CD14-positive monocyte (primary cell): ENCODE measurements around the gene CCDC85A. TPM values are rescaled to one million over a fixed set of nuclear protein-coding genes. Genes with fewer than 3 reads are reported as not detected.

ENCODE experiments used
- DNase-seq, 3 donors: peaks; one replicate each; pipeline ENCODE4 v3.0.0-alpha.2; 2011 to 2022
- H2AFZ ChIP-seq: 2 replicates; pipeline ENCODE4 v1.6.0; 2012; ENCODE audit warnings: mild to moderate bottlenecking, low read depth, low read length, inconsistent platforms; ENCODE audit not compliant: insufficient read depth, poor library complexity, severe bottlenecking
- H3K27ac ChIP-seq, 2 donors: 1 replicate in 1 of 2; 2 replicates in 1 of 2; pipeline ENCODE4 v1.5.1; 2012 to 2013; ENCODE audit warnings: low read length in 2 of 2, control low read depth in 1 of 2, inconsistent platforms in 1 of 2, low read depth in 1 of 2, mild to moderate bottlenecking in 1 of 2
- H3K27me3 ChIP-seq, 2 donors: one replicate each; pipeline versions ENCODE4 v1.6.0 to v1.6.1; 2011 to 2013; ENCODE audit warnings: low read length in 2 of 2; ENCODE audit not compliant: control insufficient read depth in 2 of 2, insufficient read depth in 2 of 2
- H3K36me3 ChIP-seq, 2 donors: replicated peaks in 1 of 2; 1 replicate in 1 of 2; 2 replicates in 1 of 2; pipeline versions ENCODE4 v1.5.1 to v1.6.1; 2012 to 2013; ENCODE audit warnings: low read length in 2 of 2, control low read depth in 1 of 2, inconsistent platforms in 1 of 2, mild to moderate bottlenecking in 1 of 2; ENCODE audit not compliant: insufficient read depth in 2 of 2, control insufficient read depth in 1 of 2
- H3K4me1 ChIP-seq, 2 donors: 1 replicate in 1 of 2; 2 replicates in 1 of 2; pipeline versions ENCODE4 v1.5.1 to v1.6.1; 2012 to 2013; ENCODE audit warnings: low read length in 2 of 2, control low read depth in 1 of 2, inconsistent platforms in 1 of 2, mild to moderate bottlenecking in 1 of 2, moderate library complexity in 1 of 2; ENCODE audit not compliant: insufficient read depth in 2 of 2, control insufficient read depth in 1 of 2
- H3K4me2 ChIP-seq: replicated peaks from 2 replicates; pipeline ENCODE3; 2012; ENCODE audit warnings: low read length, moderate library complexity, mild to moderate bottlenecking; ENCODE audit not compliant: poor library complexity, severe bottlenecking; ENCODE audit errors: extremely low read depth
- H3K4me3 ChIP-seq, 3 experiments: fragments of 200-600 bp in 1 of 3; sonication (generic) in 1 of 3; replicated peaks in 1 of 3; 1 replicate in 2 of 3; 2 replicates in 1 of 3; pipeline ENCODE4 v1.5.1; 2011 to 2013; ENCODE audit warnings: low read length in 3 of 3, mild to moderate bottlenecking in 3 of 3, control low read depth in 2 of 3, low read depth in 2 of 3, inconsistent platforms in 1 of 3, moderate library complexity in 1 of 3
- H3K79me2 ChIP-seq: 2 replicates; pipeline ENCODE4 v1.6.0; 2012; ENCODE audit warnings: mild to moderate bottlenecking, control low read depth, inconsistent platforms, low read length, moderate library complexity; ENCODE audit not compliant: insufficient read depth
- H3K9ac ChIP-seq: 2 replicates; pipeline ENCODE4 v1.6.0; 2017; ENCODE audit warnings: low read length, mild to moderate bottlenecking; ENCODE audit not compliant: insufficient read depth, poor library complexity, severe bottlenecking
- H3K9me3 ChIP-seq, 2 donors: replicated peaks in 1 of 2; 1 replicate in 1 of 2; 2 replicates in 1 of 2; pipeline versions ENCODE4 v1.5.1 to v1.6.1; 2012 to 2013; ENCODE audit warnings: low read length in 2 of 2, control low read depth in 1 of 2; ENCODE audit not compliant: control insufficient read depth in 1 of 2, insufficient read depth in 1 of 2
- H4K20me1 ChIP-seq: 2 replicates; pipeline ENCODE4 v1.6.0; 2012; ENCODE audit warnings: mild to moderate bottlenecking, low read length, control low read depth, moderate library complexity; ENCODE audit not compliant: insufficient read depth
- H3K27ac Mint-ChIP-seq, 7 donors: one replicate each; pipeline ENCODE4 v1.8.0; 2020; ENCODE audit warnings: mild to moderate bottlenecking in 7 of 7, mixed read lengths in 7 of 7, moderate library complexity in 6 of 7, inconsistent platforms in 2 of 7
- H3K27me3 Mint-ChIP-seq, 3 donors: one replicate each; pipeline ENCODE4 v1.8.0; 2021 to 2022; ENCODE audit warnings: low read depth in 3 of 3, mild to moderate bottlenecking in 3 of 3, mixed read lengths in 3 of 3, moderate library complexity in 3 of 3, inconsistent platforms in 1 of 3
- H3K36me3 Mint-ChIP-seq, 2 donors: one replicate each; pipeline ENCODE4 v1.8.0; 2020; ENCODE audit warnings: mixed read lengths in 2 of 2, inconsistent platforms in 1 of 2, mild to moderate bottlenecking in 1 of 2
- H3K4me1 Mint-ChIP-seq: one replicate; pipeline ENCODE4 v1.8.0; 2020; ENCODE audit warnings: mild to moderate bottlenecking, mixed read lengths
- H3K4me3 Mint-ChIP-seq, 2 donors: one replicate each; pipeline ENCODE4 v1.8.0; 2020; ENCODE audit warnings: mild to moderate bottlenecking in 2 of 2, mixed read lengths in 2 of 2, moderate library complexity in 1 of 2
- H3K9me3 Mint-ChIP-seq, 7 donors: one replicate each; pipeline ENCODE4 v1.8.0; 2020 to 2022; ENCODE audit warnings: mixed read lengths in 7 of 7, mild to moderate bottlenecking in 6 of 7, moderate library complexity in 6 of 7, inconsistent platforms in 2 of 7
- WGBS: methylation state at CpG from one replicate; pipeline ENCODE4 v1.1.5; 2013; ENCODE audit warnings: missing lambda C conversion rate; ENCODE audit not compliant: insufficient coverage; 5-methylcytosine and 5-hydroxymethylcytosine counted together
- intact Hi-C, 2 donors: fragments of 100-400 bp; cut with micrococcal nuclease; formaldehyde crosslinking; loops; one replicate each; pipeline versions ENCODE4 v1.15.0 to v1.15.1; 2023
- polyA plus RNA-seq, 3 donors: library from polyadenylated mRNA; depleted of rRNA in 1 of 3; unstranded in 2 of 3; stranded (reverse) in 1 of 3; fragments of 300-500 nt in 2 of 3; fragments of >200 nt in 1 of 3; fragmentation: Illumina TruSeq in 2 of 3; gene quantifications; 1 replicate in 2 of 3; 2 replicates in 1 of 3; pipeline ENCODE4 v1.2.3, GENCODE V29; 2012 to 2021
- TF ChIP-seq, protein P1 (sequence below): fragments of 200-600 bp; IDR thresholded peaks from one replicate; pipeline ENCODE4 v1.8.0; 2022; ENCODE audit warnings: antibody characterized with exemption, mild to moderate bottlenecking

The CCDC85A gene
- polyA plus RNA-seq, 3 donors: not detected

DNA sequence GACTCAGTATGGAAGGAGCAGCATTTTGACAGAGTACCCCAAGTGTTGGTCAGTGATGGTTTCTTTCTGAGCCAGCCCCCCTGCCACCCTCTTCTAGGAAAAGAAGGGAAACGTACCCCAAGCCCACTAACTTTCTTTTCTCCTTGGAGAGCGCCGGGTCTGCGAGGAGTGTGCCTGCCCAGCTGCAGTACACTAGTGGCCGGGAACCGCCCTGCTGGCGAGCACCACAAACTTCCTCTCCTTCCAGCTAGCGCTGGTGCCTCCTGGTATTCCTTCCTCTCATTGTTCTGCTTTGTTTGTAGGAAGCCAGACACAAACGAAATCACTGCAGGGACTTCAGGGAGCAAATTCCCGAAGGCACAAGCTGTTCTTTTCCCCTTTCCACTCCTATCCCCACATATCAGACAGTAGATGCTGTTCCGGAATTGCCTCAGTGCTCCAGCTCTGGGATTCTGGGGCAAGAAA is 1.8 kb downstream of the CCDC85A start:
- peak overlapping the region; percentile 81 for H3K4me2 ChIP-seq
- peaks cover 0 to 6% (median 2%) of the 10 kb centered on the region in 7 donors for H3K9me3 Mint-ChIP-seq
- no peak overlapping the region for H3K27ac Mint-ChIP-seq
- H3K4me1 ChIP-seq: peaks cover 7 to 19% of the 10 kb centered on the region in 2 donors
- peaks cover 51 to 52% of the 10 kb centered on the region in 2 donors for H3K27me3 ChIP-seq
- peaks cover 12% of the 10 kb centered on the region for H3K4me1 Mint-ChIP-seq
- no peak for DNase-seq
- peaks cover 43 to 73% (median 47%) of the 10 kb centered on the region in 3 donors for H3K27me3 Mint-ChIP-seq
- 2% methylated on average over 9 of the region's 11 CpGs for WGBS
- TF ChIP-seq, protein P1, sequence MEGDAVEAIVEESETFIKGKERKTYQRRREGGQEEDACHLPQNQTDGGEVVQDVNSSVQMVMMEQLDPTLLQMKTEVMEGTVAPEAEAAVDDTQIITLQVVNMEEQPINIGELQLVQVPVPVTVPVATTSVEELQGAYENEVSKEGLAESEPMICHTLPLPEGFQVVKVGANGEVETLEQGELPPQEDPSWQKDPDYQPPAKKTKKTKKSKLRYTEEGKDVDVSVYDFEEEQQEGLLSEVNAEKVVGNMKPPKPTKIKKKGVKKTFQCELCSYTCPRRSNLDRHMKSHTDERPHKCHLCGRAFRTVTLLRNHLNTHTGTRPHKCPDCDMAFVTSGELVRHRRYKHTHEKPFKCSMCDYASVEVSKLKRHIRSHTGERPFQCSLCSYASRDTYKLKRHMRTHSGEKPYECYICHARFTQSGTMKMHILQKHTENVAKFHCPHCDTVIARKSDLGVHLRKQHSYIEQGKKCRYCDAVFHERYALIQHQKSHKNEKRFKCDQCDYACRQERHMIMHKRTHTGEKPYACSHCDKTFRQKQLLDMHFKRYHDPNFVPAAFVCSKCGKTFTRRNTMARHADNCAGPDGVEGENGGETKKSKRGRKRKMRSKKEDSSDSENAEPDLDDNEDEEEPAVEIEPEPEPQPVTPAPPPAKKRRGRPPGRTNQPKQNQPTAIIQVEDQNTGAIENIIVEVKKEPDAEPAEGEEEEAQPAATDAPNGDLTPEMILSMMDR: no peak
- no peak overlapping the region for H3K9ac ChIP-seq
- H4K20me1 ChIP-seq: no peaks in the 10 kb centered on the region
- peak overlapping the region in 1 of 3 experiments; percentile 70 for H3K4me3 ChIP-seq
- H3K36me3 Mint-ChIP-seq: no peaks in the 10 kb centered on the region
- no peak overlapping the region for H2AFZ ChIP-seq
- intact Hi-C loops: loop anchor here in 1 of 2 donors (2.0 kb wide), 1 partner anchor 1331 kb away; no protein-coding TSS in a partner anchor
- H3K9me3 ChIP-seq: peaks cover 0 to 3% of the 10 kb centered on the region in 2 donors
- no peaks in the 10 kb centered on the region for H3K79me2 ChIP-seq
- H3K36me3 ChIP-seq: no peaks in the 10 kb centered on the region
- H3K27ac ChIP-seq: no peak overlapping the region
- H3K4me3 Mint-ChIP-seq: peak overlapping the region; percentile 68 to 89

- Mint-ChIP-seq H3K36me3 (no peaks in the 10 kb centered on the region), H3K4me3 (no peak overlapping the region), H3K4me1 (no peaks in the 10 kb centered on the region), H3K27me3 (peaks cover 14 to 33% (median 16%) of the 10 kb centered on the region in 3 donors), H3K27ac (no peak overlapping the region), H3K9me3 (no peaks in the 10 kb centered on the region)
- H3K36me3 ChIP-seq: no peaks in the 10 kb centered on the region
- no peaks in the 10 kb centered on the region for H4K20me1 ChIP-seq
- no peak for DNase-seq
- no peaks in the 10 kb centered on the region for H3K79me2 ChIP-seq
- peaks cover 13 to 16% of the 10 kb centered on the region in 2 donors for H3K27me3 ChIP-seq
- H3K4me2 ChIP-seq: no peak overlapping the region
- no peak overlapping the region for H3K4me3 ChIP-seq
- H2AFZ ChIP-seq: no peak overlapping the region
- H3K9ac ChIP-seq: no peak overlapping the region
- no peaks in the 10 kb centered on the region for H3K9me3 ChIP-seq
- H3K27ac ChIP-seq: no peak overlapping the region
- no peaks in the 10 kb centered on the region for H3K4me1 ChIP-seq
- TF ChIP-seq, protein P1: no peak
- intact Hi-C loops: no loop called here
These were observed 7.8 kb downstream of the CCDC85A start for GRCh38 chr2:56191617-56192016.
